ENCODE results near the gene FAM107B. TPM values are rescaled to one million over a fixed set of nuclear protein-coding genes. Genes with fewer than 3 reads are reported as not detected.

Gene FAM107B
- total and polyA plus RNA-seq, 2 of the 8 experiments (the other 6 are each of a cell fraction or from before 2014, with no cell fraction given): 7.5 to 28.1 TPM

DNA sequence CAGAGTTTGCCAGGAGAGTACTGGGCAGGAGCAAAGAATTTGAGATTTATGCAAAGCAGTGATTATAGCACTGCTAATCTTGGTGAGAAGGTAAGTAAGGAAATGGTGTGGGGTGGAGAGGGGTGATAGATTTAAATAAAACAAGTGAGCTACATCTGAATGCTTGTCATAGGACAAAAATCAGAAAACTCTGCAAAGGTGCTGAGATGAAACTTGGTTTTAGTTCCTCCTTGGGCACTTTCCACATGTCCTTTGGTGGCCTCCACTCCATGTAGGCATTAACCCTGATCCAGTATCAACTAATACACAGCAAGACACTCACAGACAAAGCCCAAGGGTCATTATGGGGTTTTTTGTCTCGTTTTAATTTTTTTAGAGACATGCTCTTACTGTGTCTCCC, 25.7 kb upstream of the FAM107B start (continued):
- TF ChIP-seq, protein P1, sequence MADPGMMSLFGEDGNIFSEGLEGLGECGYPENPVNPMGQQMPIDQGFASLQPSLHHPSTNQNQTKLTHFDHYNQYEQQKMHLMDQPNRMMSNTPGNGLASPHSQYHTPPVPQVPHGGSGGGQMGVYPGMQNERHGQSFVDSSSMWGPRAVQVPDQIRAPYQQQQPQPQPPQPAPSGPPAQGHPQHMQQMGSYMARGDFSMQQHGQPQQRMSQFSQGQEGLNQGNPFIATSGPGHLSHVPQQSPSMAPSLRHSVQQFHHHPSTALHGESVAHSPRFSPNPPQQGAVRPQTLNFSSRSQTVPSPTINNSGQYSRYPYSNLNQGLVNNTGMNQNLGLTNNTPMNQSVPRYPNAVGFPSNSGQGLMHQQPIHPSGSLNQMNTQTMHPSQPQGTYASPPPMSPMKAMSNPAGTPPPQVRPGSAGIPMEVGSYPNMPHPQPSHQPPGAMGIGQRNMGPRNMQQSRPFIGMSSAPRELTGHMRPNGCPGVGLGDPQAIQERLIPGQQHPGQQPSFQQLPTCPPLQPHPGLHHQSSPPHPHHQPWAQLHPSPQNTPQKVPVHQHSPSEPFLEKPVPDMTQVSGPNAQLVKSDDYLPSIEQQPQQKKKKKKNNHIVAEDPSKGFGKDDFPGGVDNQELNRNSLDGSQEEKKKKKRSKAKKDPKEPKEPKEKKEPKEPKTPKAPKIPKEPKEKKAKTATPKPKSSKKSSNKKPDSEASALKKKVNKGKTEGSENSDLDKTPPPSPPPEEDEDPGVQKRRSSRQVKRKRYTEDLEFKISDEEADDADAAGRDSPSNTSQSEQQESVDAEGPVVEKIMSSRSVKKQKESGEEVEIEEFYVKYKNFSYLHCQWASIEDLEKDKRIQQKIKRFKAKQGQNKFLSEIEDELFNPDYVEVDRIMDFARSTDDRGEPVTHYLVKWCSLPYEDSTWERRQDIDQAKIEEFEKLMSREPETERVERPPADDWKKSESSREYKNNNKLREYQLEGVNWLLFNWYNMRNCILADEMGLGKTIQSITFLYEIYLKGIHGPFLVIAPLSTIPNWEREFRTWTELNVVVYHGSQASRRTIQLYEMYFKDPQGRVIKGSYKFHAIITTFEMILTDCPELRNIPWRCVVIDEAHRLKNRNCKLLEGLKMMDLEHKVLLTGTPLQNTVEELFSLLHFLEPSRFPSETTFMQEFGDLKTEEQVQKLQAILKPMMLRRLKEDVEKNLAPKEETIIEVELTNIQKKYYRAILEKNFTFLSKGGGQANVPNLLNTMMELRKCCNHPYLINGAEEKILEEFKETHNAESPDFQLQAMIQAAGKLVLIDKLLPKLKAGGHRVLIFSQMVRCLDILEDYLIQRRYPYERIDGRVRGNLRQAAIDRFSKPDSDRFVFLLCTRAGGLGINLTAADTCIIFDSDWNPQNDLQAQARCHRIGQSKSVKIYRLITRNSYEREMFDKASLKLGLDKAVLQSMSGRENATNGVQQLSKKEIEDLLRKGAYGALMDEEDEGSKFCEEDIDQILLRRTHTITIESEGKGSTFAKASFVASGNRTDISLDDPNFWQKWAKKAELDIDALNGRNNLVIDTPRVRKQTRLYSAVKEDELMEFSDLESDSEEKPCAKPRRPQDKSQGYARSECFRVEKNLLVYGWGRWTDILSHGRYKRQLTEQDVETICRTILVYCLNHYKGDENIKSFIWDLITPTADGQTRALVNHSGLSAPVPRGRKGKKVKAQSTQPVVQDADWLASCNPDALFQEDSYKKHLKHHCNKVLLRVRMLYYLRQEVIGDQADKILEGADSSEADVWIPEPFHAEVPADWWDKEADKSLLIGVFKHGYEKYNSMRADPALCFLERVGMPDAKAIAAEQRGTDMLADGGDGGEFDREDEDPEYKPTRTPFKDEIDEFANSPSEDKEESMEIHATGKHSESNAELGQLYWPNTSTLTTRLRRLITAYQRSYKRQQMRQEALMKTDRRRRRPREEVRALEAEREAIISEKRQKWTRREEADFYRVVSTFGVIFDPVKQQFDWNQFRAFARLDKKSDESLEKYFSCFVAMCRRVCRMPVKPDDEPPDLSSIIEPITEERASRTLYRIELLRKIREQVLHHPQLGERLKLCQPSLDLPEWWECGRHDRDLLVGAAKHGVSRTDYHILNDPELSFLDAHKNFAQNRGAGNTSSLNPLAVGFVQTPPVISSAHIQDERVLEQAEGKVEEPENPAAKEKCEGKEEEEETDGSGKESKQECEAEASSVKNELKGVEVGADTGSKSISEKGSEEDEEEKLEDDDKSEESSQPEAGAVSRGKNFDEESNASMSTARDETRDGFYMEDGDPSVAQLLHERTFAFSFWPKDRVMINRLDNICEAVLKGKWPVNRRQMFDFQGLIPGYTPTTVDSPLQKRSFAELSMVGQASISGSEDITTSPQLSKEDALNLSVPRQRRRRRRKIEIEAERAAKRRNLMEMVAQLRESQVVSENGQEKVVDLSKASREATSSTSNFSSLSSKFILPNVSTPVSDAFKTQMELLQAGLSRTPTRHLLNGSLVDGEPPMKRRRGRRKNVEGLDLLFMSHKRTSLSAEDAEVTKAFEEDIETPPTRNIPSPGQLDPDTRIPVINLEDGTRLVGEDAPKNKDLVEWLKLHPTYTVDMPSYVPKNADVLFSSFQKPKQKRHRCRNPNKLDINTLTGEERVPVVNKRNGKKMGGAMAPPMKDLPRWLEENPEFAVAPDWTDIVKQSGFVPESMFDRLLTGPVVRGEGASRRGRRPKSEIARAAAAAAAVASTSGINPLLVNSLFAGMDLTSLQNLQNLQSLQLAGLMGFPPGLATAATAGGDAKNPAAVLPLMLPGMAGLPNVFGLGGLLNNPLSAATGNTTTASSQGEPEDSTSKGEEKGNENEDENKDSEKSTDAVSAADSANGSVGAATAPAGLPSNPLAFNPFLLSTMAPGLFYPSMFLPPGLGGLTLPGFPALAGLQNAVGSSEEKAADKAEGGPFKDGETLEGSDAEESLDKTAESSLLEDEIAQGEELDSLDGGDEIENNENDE (IDR thresholded peaks at IDR 0.05; ENCODE audit: insufficient replicate concordance, low read length): no peak
- no peak for TF ChIP-seq TAF7 (optimal IDR thresholded peaks at IDR 0.05; ENCODE audit: borderline replicate concordance, low read depth, low read length)
- TF ChIP-seq EP300 (IDR thresholded peaks at IDR 0.05; ENCODE audit: borderline replicate concordance in 1 of 2, low read depth in 2 of 2, low read length in 2 of 2): no peak
- TF ChIP-seq BACH1 (IDR thresholded peaks at IDR 0.05; ENCODE audit: low read length): no peak
- TF ChIP-seq SP1 (IDR thresholded peaks at IDR 0.05; ENCODE audit: low read depth, low read length): no peak
- TF ChIP-seq SP4 (IDR thresholded peaks at IDR 0.05; ENCODE audit: low read length): no peak
- no peak for TF ChIP-seq RAD21 (IDR thresholded peaks at IDR 0.05 in 1 of 2, conservative IDR thresholded peaks at IDR 0.05 in 1 of 2; ENCODE audit: low read depth in 2 of 2, low read length in 2 of 2)
- TF ChIP-seq CEBPB (IDR thresholded peaks at IDR 0.05; ENCODE audit: low read depth, low read length): no peak
- no peak for TF ChIP-seq NANOG (IDR thresholded peaks at IDR 0.05; ENCODE audit: insufficient read depth, low read depth, low read length, poor library complexity, severe bottlenecking)
- TF ChIP-seq CTBP2 (IDR thresholded peaks at IDR 0.05; ENCODE audit: borderline replicate concordance, insufficient read depth, insufficient read length, low read length): no peak
- TF ChIP-seq SIX5 (IDR thresholded peaks at IDR 0.05; ENCODE audit: low read depth, low read length): no peak
- no peak for TF ChIP-seq PHF8 (conservative IDR thresholded peaks at IDR 0.05; ENCODE audit: low read depth, low read length)

All from H1 (cell line).